ENCODE results near the gene RABGAP1L.
A peak's percentile ranks its signal among the peaks of the same experiment; 100 is the strongest.

The RABGAP1L gene

DNA sequence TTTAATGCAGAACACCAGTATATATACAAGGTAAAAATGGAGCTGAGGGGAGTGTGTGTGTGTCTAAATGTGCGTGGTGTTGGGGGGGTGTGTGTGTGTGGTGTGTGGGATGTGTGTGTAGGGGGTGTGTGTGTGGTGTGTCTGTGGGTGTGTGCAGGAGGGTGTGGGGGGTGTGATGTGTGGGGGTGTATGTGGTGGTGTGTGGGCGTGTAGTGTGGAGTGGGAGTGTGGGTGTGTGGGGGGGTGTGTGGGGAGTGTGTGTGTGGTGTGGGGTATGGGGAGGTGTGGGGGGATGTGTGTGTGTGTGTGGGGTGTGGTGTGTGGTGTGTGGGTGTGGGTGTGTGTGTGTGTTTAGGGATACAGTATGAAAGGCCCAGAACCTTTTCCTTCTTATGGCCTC lies 638.1 kb downstream of the RABGAP1L start:
- H2AFZ ChIP-seq (ENCODE audit: low read length): no peak overlapping the region
- H3K4me2 ChIP-seq (ENCODE audit: low read depth, low read length, poor library complexity, severe bottlenecking): no peak overlapping the region
- no peaks in the 10 kb centered on the region for H3K9me3 ChIP-seq (ENCODE audit: insufficient read depth, low read depth, low read length)
- no peaks in the 10 kb centered on the region for H3F3A ChIP-seq (ENCODE audit: low read depth)
- H3K4me3 ChIP-seq (ENCODE audit: low read length, poor library complexity, severe bottlenecking): no peak overlapping the region
- TF ChIP-seq, protein P1, sequence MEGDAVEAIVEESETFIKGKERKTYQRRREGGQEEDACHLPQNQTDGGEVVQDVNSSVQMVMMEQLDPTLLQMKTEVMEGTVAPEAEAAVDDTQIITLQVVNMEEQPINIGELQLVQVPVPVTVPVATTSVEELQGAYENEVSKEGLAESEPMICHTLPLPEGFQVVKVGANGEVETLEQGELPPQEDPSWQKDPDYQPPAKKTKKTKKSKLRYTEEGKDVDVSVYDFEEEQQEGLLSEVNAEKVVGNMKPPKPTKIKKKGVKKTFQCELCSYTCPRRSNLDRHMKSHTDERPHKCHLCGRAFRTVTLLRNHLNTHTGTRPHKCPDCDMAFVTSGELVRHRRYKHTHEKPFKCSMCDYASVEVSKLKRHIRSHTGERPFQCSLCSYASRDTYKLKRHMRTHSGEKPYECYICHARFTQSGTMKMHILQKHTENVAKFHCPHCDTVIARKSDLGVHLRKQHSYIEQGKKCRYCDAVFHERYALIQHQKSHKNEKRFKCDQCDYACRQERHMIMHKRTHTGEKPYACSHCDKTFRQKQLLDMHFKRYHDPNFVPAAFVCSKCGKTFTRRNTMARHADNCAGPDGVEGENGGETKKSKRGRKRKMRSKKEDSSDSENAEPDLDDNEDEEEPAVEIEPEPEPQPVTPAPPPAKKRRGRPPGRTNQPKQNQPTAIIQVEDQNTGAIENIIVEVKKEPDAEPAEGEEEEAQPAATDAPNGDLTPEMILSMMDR (conservative IDR thresholded peaks at IDR 0.05; ENCODE audit: low read length): no peak
- TF ChIP-seq EZH2phosphoT487 (IDR thresholded peaks at IDR 0.05; ENCODE audit: borderline replicate concordance): no peak
- no peaks in the 10 kb centered on the region for H3K9me2 ChIP-seq (replicated peaks; ENCODE audit: low read depth, low read length)
- no peaks in the 10 kb centered on the region for H3K79me2 ChIP-seq (ENCODE audit: insufficient read depth, low read length)
- H4K20me1 ChIP-seq (ENCODE audit: insufficient read depth, low read length, poor library complexity, severe bottlenecking): no peaks in the 10 kb centered on the region
- H3K36me3 ChIP-seq (ENCODE audit: insufficient read depth, low read length): no peaks in the 10 kb centered on the region
- H3K4me1 ChIP-seq (ENCODE audit: insufficient read depth, low read length, poor library complexity, severe bottlenecking): peaks cover 16% of the 10 kb centered on the region
- H3K9ac ChIP-seq (ENCODE audit: low read depth, low read length, poor library complexity, severe bottlenecking): no peak overlapping the region
- H3K27me3 ChIP-seq (ENCODE audit: insufficient read depth, low read length, poor library complexity, severe bottlenecking): no peaks in the 10 kb centered on the region

DNA sequence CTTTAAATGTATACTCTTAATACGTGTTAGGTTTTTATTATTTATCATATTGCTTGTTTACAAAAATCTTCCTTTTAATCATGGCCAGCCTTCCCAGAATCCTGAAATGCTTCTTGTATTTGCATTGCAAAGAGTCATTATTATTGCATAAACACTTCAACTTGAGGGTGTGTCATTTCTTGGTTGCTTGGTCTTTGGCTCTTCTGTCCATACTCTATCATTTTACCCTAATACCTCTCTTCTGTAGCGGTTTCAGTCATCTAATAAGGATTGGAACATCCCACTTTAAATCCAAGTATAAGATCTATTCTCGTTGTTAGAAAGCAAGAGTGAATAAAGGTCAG lies 639.8 kb downstream of the RABGAP1L start:
- no peaks in the 10 kb centered on the region for H4K20me1 ChIP-seq (ENCODE audit: insufficient read depth, low read length, poor library complexity, severe bottlenecking)
- TF ChIP-seq, protein P1 (conservative IDR thresholded peaks at IDR 0.05; ENCODE audit: low read length): no peak
- no peak for TF ChIP-seq EZH2phosphoT487 (IDR thresholded peaks at IDR 0.05; ENCODE audit: borderline replicate concordance)
- no peak overlapping the region for H3K9ac ChIP-seq (ENCODE audit: low read depth, low read length, poor library complexity, severe bottlenecking)
- H3K36me3 ChIP-seq (ENCODE audit: insufficient read depth, low read length): no peaks in the 10 kb centered on the region
- H3K79me2 ChIP-seq (ENCODE audit: insufficient read depth, low read length): no peaks in the 10 kb centered on the region
- no peaks in the 10 kb centered on the region for H3K9me2 ChIP-seq (replicated peaks; ENCODE audit: low read depth, low read length)
- no peaks in the 10 kb centered on the region for H3F3A ChIP-seq (ENCODE audit: low read depth)
- peak overlapping the region; percentile 75 for H3K4me2 ChIP-seq (ENCODE audit: low read depth, low read length, poor library complexity, severe bottlenecking)
- no peaks in the 10 kb centered on the region for H3K27me3 ChIP-seq (ENCODE audit: insufficient read depth, low read length, poor library complexity, severe bottlenecking)
- no peak overlapping the region for H2AFZ ChIP-seq (ENCODE audit: low read length)
- peak overlapping the region; percentile 73 for H3K4me3 ChIP-seq (ENCODE audit: low read length, poor library complexity, severe bottlenecking)
- H3K9me3 ChIP-seq (ENCODE audit: insufficient read depth, low read depth, low read length): no peaks in the 10 kb centered on the region
- H3K4me1 ChIP-seq (ENCODE audit: insufficient read depth, low read length, poor library complexity, severe bottlenecking): peaks cover 13% of the 10 kb centered on the region

DNA sequence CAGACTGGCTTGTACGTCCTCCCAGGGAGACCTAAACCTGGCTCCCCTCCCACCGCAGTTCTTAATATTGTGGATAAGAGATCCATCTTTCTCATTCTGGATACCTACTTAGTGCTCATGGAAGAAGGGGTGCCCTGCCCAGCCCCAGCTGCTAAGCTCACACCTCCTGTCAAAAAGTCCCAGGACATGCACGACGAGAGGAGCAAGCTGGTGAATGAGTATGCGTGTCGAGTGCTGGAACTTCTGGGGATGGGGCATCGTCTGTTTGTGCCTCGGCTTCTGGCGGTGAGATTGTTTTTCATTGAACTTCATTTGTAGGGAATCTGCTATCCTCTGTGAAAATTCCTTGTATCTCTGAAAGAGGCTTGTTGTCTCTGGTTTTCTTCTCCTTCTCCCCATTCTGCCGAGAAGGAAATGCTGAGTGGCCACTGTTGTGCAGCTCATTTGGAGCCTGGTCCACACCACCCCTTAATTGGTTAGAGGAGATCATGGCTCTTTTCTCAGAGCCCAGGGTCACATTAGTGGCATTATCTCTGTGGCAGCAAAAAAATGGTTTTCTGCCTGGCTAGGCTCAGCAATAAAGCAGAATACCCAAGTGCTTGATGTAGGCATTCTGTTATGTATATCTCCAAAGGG lies 641.0 kb downstream of the RABGAP1L start:
- Histone ChIP-seq H3K4me1 (ENCODE audit: insufficient read depth, low read length, poor library complexity, severe bottlenecking) (peaks cover 13% of the 10 kb centered on the region), H3K36me3 (ENCODE audit: insufficient read depth, low read length) (no peaks in the 10 kb centered on the region), H3K9ac (ENCODE audit: low read depth, low read length, poor library complexity, severe bottlenecking) (peak overlapping the region; percentile 64), H2AFZ (ENCODE audit: low read length) (peak overlapping the region; percentile 78), H4K20me1 (ENCODE audit: insufficient read depth, low read length, poor library complexity, severe bottlenecking) (no peaks in the 10 kb centered on the region), H3K79me2 (ENCODE audit: insufficient read depth, low read length) (no peaks in the 10 kb centered on the region), H3K4me2 (ENCODE audit: low read depth, low read length, poor library complexity, severe bottlenecking) (peak overlapping the region; percentile 75), H3F3A (ENCODE audit: low read depth) (no peaks in the 10 kb centered on the region), H3K9me2 (replicated peaks; ENCODE audit: low read depth, low read length) (no peaks in the 10 kb centered on the region), H3K9me3 (ENCODE audit: insufficient read depth, low read depth, low read length) (no peaks in the 10 kb centered on the region), H3K27me3 (ENCODE audit: insufficient read depth, low read length, poor library complexity, severe bottlenecking) (no peaks in the 10 kb centered on the region), H3K4me3 (ENCODE audit: low read length, poor library complexity, severe bottlenecking) (peak overlapping the region; percentile 73)
- TF ChIP-seq EZH2phosphoT487 (IDR thresholded peaks at IDR 0.05; ENCODE audit: borderline replicate concordance): no peak
- TF ChIP-seq, protein P1 (conservative IDR thresholded peaks at IDR 0.05; ENCODE audit: low read length): no peak
